ENCODE measurements around the gene SMIM1. TPM values are rescaled to one million over a fixed set of nuclear protein-coding genes. Genes with fewer than 3 reads are reported as not detected.

Gene SMIM1
- polyA plus RNA-seq, 2 of the 4 experiments (the other 2 are of a cell fraction): 0.67 to 1.1 TPM

DNA sequence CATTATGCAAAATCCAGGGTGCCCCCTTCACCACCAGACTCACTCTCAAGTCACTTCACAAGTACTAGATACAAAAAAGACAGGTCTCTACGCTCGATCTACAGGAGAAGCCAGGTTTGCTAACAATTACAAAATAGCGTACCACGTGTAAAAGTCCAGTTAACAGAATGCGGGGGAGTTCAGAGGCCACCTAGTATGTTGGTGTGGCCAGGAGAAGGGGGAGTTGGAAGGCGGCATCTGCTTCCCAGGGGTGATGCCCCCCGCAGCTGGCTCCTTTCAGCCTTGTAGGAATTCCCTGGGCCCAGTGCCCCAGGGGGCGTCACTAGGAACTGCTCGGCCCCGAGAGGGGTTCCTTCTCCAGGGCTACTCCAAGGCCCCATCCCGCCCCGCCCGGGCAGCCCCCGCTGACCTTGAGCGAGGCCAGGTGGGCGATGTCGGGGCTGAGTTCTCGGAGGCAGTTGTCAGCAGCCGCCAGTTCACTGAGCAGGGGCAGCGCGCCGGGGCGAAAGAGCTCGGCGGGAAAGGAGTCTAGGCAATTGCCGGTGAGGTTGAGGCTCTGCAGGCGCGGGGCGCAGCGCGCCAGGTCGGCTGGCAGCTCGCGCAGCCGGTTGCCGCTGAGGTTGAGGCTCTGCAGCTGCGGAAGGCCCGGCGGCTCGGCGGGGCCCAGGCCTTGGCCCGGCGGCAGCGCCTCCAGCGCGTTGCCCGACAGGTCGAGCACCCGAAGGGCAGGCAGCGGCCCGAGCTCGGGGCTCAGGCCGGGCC lies 23.1 kb downstream of the SMIM1 start:
- 23% methylated on average over 7 of the region's 53 CpGs for WGBS (ENCODE audit: missing lambda C conversion rate)
- TF ChIP-seq SMC3 (IDR thresholded peaks at IDR 0.05) (no peak), EHF (CRISPR knock-in tag; IDR thresholded peaks at IDR 0.05) (no peak), HMGXB4 (CRISPR knock-in tag; IDR thresholded peaks at IDR 0.05; ENCODE audit: borderline replicate concordance) (no peak), MAZ (IDR thresholded peaks at IDR 0.05; ENCODE audit: borderline replicate concordance, low read depth, low read length) (no peak), HEYL (CRISPR knock-in tag; IDR thresholded peaks at IDR 0.05) (no peak), RAD21 (conservative IDR thresholded peaks at IDR 0.05 in 1 of 2, IDR thresholded peaks at IDR 0.05 in 1 of 2) (no peak), PBX3 (IDR thresholded peaks at IDR 0.05) (no peak), KDM1A (IDR thresholded peaks at IDR 0.05; ENCODE audit: low read depth) (no peak), ELK1 (IDR thresholded peaks at IDR 0.05; ENCODE audit: low read depth, low read length) (no peak), NR3C1 (IDR thresholded peaks at IDR 0.05) (no peak), JUNB (IDR thresholded peaks at IDR 0.05) (no peak), EHMT2 (IDR thresholded peaks at IDR 0.05; ENCODE audit: low read depth) (no peak), RNF2 (IDR thresholded peaks at IDR 0.05; ENCODE audit: borderline replicate concordance, low read depth) (no peak), ZSCAN20 (CRISPR knock-in tag; IDR thresholded peaks at IDR 0.05) (no peak), RFX5 (IDR thresholded peaks at IDR 0.05) (no peak), POLR2A (IDR thresholded peaks at IDR 0.05; ENCODE audit: low read length) (no peak), TFCP2L1 (CRISPR knock-in tag; IDR thresholded peaks at IDR 0.05) (no peak), ESRRA (IDR thresholded peaks at IDR 0.05; ENCODE audit: borderline replicate concordance, low read length) (no peak)
- ATAC-seq (peak in 1 of 2 experiments; percentile 33; a peak in 1 of 6 replicates), DNase-seq (ENCODE audit: low read depth in 1 of 2, low spot score in 1 of 2) (no peak), FAIRE-seq (no peak)
- Histone ChIP-seq H3K4me2 (peak overlapping the region; percentile 97), H3K27ac (peak overlapping the region; percentile 83 to 87), H3K4me1 (peaks cover 18% of the 10 kb centered on the region; the same call in 2 of the 3 replicates), H3K4me3 (peak overlapping the region; percentile 79), H3K9me3 (no peaks in the 10 kb centered on the region)
- ChIA-PET POLR2A (interaction anchor here (0.8 to 1.0 kb wide), 3 partner anchors 8 to 62 kb away, joined by 3 to 4 read pairs (median 3); partner anchors contain the start of genes CEP104 and DFFB), CTCF (interaction anchor here (1.2 to 2.3 kb wide), 4 partner anchors 8 to 100 kb away, joined by 3 to 9 read pairs (median 5); no protein-coding TSS in a partner anchor)

- ATAC-seq (peak; percentile 99 to 100), FAIRE-seq (no peak), DNase-seq (ENCODE audit: low read depth in 1 of 2, low spot score in 1 of 2) (peak; percentile 89 to 93)
- ChIA-PET CTCF (interaction anchor here (1.2 to 2.3 kb wide), 4 partner anchors 9 to 101 kb away, joined by 3 to 9 read pairs (median 5); no protein-coding TSS in a partner anchor), POLR2A (interaction anchor here (0.8 to 1.0 kb wide), 3 partner anchors 9 to 61 kb away, joined by 3 to 4 read pairs (median 3); partner anchors contain the start of genes CEP104 and DFFB)
- H3K4me2 ChIP-seq: peak within 1 kb of the TSS; percentile 97
- H3K27ac ChIP-seq: peak within 1 kb of the TSS; percentile 83 to 87
- 13% methylated on average over 15 of the region's 60 CpGs for WGBS (ENCODE audit: missing lambda C conversion rate)
- H3K9me3 ChIP-seq: no peaks in the 10 kb centered on the region
- H3K4me1 ChIP-seq: peaks cover 18% of the 10 kb centered on the region; the same call in 2 of the 3 replicates
- peak within 1 kb of the TSS; percentile 79 for H3K4me3 ChIP-seq
- no peak for TF ChIP-seq FOXS1 (CRISPR knock-in tag; IDR thresholded peaks at IDR 0.05)
- TF ChIP-seq POLR2AphosphoS2 (conservative IDR thresholded peaks at IDR 0.05; ENCODE audit: low read length): no peak
- TF ChIP-seq JUNB (IDR thresholded peaks at IDR 0.05): no peak
- no peak for TF ChIP-seq NPAS2 (CRISPR knock-in tag; IDR thresholded peaks at IDR 0.05; ENCODE audit: borderline replicate concordance)
- no peak for TF ChIP-seq HOXA7 (CRISPR knock-in tag; IDR thresholded peaks at IDR 0.05)
- 0 out of 2 replicates have a peak, but pooled peaks have one; percentile 23 for TF ChIP-seq E2F6 (IDR thresholded peaks at IDR 0.05; ENCODE audit: borderline replicate concordance, low read depth)
- no peak for TF ChIP-seq EHF (CRISPR knock-in tag; IDR thresholded peaks at IDR 0.05)
- TF ChIP-seq HEYL (CRISPR knock-in tag; IDR thresholded peaks at IDR 0.05): no peak
- peak; percentile 42 to 79; a peak in 3 of 5 replicates for TF ChIP-seq JUN (IDR thresholded peaks at IDR 0.05)
- peak; percentile 51; the same call in 1 of the 3 replicates for TF ChIP-seq BCL3 (IDR thresholded peaks at IDR 0.05)
- TF ChIP-seq ZFP36 (IDR thresholded peaks at IDR 0.05; ENCODE audit: borderline replicate concordance, partially characterized antibody): no peak
- TF ChIP-seq RAD21 (conservative IDR thresholded peaks at IDR 0.05 in 1 of 2, IDR thresholded peaks at IDR 0.05 in 1 of 2): no peak
- TF ChIP-seq MYC (IDR thresholded peaks at IDR 0.05; ENCODE audit: borderline replicate concordance, low read length): peak; percentile 76; the same call in 1 of the 2 replicates
- no peak for TF ChIP-seq ZNF302 (CRISPR knock-in tag; IDR thresholded peaks at IDR 0.05)
- TF ChIP-seq CEBPB (IDR thresholded peaks at IDR 0.05): no peak
Measured at GRCh38 chr1:3796215-3797061, 23.9 kb downstream of the SMIM1 start, which contains the start of gene LRRC47. TSS of gene LRRC47 (minus strand) at chr1:3796498. CDS start at chr1:3796476, 22 bp downstream.
